ENCODE measurements around the gene GLRX3.

The GLRX3 gene

DNA sequence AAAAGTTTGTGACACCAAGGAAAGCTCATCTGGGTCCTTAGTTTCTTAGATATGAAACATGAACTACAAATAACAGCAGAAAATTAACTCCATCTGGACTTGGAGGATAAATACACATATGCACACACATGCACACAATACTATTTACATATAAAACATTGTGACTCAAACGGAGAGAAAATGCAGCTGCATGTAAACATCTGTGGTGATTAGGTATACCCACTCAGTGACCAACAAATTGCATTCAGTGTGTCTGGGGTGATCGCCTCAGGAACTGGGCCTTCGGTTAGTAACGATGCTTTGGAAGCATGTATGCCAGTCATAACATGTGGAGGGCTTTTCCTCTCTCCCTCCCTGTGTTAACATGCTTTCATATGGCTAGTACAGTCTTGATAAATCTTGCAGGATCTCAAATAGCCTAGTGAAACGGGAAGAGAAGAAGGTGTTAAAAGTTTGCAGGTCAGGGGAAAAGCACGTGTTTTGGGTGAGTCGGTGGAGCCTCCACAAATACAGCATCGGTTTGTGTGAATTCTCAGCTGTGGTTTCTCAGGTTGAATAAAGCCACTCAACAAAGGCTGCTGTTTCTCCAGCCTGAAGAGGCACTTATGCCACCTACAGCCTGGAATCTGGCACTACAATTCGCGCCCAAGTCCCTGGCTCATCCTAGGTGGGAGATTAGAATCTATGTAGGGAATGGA lies 8.7 kb upstream of the GLRX3 start:
- H3K4me3 Mint-ChIP-seq: no peak overlapping the region
- no peak overlapping the region for H3K27ac Mint-ChIP-seq
- peaks cover 5% of the 10 kb centered on the region for H3K27me3 Mint-ChIP-seq
- H3K4me1 Mint-ChIP-seq (ENCODE audit: low read depth): peaks cover 7% of the 10 kb centered on the region
- H3K36me3 Mint-ChIP-seq: no peaks in the 10 kb centered on the region
- H3K9me3 Mint-ChIP-seq (ENCODE audit: low read depth): no peaks in the 10 kb centered on the region

DNA sequence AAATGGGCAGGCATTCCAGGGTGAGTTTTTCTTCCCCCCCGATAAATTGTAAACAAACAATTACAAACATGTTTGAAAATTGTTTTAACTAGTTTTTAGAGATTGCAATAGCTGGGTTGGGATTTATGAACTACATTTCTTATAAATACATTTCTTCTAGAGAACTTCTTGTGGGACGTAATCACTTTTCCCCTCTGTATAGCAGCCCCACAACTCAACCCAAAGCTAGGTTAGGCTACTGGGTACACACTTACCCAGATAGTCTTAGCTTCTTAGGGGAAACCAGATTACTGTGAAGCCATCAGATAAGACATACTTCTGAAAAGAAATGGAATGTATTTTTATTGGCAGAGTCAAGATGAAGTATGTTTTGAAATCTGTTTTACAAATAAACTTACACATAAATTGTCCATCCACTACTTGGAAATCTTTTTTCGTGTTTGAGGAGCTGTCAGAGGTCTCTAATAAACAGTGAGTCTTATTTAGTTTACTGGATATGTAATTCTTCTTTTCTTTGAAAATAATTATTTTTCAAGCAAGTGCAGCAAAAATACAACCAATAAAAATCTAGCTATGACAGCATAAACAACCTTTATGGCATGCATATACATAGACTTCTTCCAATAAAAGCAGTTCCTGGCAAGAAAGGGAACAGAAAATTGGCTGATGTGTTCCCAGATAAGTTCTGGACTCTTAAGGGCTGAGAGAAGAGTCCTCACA lies 8.0 kb upstream of the GLRX3 start:
- Mint-ChIP-seq H3K27ac (no peak overlapping the region), H3K4me3 (no peak overlapping the region), H3K4me1 (ENCODE audit: low read depth) (peaks cover 7% of the 10 kb centered on the region), H3K9me3 (ENCODE audit: low read depth) (no peaks in the 10 kb centered on the region), H3K27me3 (peaks cover 5% of the 10 kb centered on the region), H3K36me3 (no peaks in the 10 kb centered on the region)

DNA sequence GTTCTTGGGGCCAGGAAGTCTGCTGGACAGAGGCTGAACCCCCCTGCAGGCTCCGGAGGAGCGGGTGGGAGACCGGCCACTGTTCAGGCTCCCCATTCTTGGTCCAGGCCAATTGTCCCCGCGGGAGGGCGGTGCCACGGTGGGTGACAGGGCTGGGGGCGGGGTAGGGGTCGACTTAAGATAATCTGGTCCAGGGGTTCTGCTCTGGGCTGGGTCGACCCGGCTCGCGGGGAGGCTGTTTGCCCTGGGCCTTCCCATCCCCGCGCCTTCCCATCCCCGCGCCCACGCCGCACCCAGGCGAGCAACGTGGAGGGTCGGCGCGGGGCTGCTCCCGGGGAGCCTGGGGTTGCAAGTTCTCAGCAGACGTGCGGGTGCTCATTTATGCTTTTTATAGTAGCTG lies 7.3 kb upstream of the GLRX3 start:
- no peak overlapping the region for H3K4me3 Mint-ChIP-seq
- H3K36me3 Mint-ChIP-seq: no peaks in the 10 kb centered on the region
- H3K27me3 Mint-ChIP-seq: peaks cover 5% of the 10 kb centered on the region
- no peaks in the 10 kb centered on the region for H3K9me3 Mint-ChIP-seq (ENCODE audit: low read depth)
- no peak overlapping the region for H3K27ac Mint-ChIP-seq
- peaks cover 7% of the 10 kb centered on the region for H3K4me1 Mint-ChIP-seq (ENCODE audit: low read depth)

DNA sequence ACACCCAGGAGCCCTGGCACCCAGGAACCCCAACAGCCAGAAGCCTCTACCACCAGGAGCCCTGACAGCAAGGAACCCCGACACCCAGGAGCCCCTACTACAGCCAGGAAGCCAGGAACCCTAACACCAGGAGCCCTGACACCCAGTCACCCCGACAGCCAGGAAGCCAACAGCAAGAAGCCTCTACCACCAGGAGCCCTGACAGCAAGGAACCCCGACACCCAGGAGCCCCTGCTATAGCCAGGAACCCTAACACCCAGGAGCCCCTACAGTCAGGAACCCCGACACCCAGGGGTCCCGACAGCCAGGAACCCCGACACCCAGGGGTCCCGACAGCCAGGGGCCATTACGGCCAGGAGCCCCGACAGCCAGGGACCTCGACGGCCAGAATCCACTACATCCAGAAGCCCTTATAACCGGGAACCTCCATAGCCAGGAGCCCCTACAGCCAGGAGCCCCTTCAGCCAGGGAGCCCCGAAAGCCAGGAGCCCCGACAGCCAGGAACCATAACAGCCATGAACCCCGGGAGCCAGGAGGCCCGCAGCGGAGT lies 440 bp upstream of the GLRX3 start:
- no peaks in the 10 kb centered on the region for H3K9me3 Mint-ChIP-seq (ENCODE audit: low read depth)
- H3K4me3 Mint-ChIP-seq: peak overlapping the region; percentile 89
- H3K36me3 Mint-ChIP-seq: peaks cover 5% of the 10 kb centered on the region
- peaks cover 28% of the 10 kb centered on the region for H3K4me1 Mint-ChIP-seq (ENCODE audit: low read depth)
- no peak overlapping the region for H3K27ac Mint-ChIP-seq
- H3K27me3 Mint-ChIP-seq: no peaks in the 10 kb centered on the region

DNA sequence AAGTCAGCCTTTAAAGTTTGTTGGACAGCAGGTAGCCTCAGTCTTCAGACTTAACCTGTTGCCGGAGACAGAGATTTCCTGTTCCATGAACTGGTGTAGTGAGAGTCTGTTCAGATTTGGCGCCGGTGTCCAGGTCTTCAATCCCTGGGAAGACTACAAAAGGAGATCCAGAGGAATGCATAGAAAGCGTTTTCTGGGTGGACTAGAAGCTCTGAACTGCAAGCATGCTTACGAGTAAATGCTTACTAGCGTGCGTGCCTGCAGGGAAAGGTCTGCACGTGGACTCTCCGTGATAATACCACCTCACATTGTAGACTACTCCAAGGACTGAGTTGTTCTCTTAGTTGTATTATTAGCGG lies 878 bp downstream of the GLRX3 start:
- Mint-ChIP-seq H3K9me3 (ENCODE audit: low read depth) (no peaks in the 10 kb centered on the region), H3K4me3 (peak overlapping the region; percentile 93), H3K36me3 (peaks cover 5% of the 10 kb centered on the region), H3K4me1 (ENCODE audit: low read depth) (peaks cover 41% of the 10 kb centered on the region), H3K27ac (peak overlapping the region; percentile 68), H3K27me3 (no peaks in the 10 kb centered on the region)

DNA sequence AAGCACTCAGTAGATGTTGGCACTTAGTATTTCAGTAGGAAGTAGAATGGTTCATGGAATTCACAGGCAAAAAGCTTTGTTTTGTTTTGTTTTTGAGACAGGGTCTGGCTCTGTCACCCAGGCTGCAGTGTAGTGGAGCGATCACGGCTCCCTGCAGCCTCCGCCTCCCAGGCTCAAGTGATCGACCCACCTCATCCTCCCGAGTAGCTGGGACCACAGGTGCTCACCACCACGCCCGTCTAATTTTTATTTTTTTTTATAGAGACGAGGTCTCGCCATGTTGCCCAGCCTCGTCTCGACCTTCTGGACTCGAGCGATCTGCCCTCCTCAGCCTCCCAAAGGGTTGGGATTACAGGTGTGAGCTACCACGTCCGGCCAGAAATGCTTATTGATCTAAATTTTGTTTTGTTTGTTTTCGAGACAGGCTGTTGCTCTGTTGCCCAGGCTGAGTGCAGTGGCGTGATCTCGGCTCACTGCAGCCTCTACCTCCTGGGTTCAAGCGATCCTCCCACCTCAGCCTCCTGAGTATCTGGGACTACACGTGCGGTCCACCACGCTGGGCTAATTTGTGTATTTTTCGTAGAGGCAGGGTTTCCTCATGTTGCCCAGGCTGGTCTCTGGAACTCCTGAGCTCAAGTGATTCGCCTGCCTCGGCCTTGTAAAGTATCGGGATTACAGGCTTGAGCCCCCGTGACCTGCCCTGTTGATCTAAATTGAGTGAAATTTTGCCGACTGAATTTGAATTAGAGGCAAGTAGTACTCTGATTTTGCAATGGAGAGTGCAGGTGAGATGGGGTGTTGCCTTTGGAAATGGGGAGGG lies 1.7 kb downstream of the GLRX3 start:
- no peaks in the 10 kb centered on the region for H3K27me3 Mint-ChIP-seq
- peaks cover 9% of the 10 kb centered on the region for H3K36me3 Mint-ChIP-seq
- H3K4me1 Mint-ChIP-seq (ENCODE audit: low read depth): peaks cover 49% of the 10 kb centered on the region
- no peaks in the 10 kb centered on the region for H3K9me3 Mint-ChIP-seq (ENCODE audit: low read depth)
- peak overlapping the region; percentile 93 for H3K4me3 Mint-ChIP-seq
- H3K27ac Mint-ChIP-seq: peak overlapping the region; percentile 75

DNA sequence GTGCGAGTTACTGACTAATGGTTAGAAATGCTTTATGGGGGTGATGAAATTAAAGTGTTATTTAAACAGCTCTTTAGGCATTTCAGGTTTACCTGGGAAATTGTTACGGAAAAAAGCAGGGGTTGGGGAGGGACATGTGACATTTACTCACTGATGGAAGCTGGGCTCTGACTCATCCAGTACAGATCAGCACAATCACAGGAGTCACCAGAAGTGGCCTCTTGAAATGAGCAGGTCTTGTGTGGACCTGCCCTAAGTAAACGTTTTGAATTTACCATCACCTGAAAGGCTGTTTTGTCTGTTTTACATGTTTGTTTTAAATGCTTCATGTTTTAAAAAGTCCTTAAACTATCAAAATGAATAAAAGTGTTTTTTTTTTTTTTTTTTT lies 2.3 kb downstream of the GLRX3 start:
- Mint-ChIP-seq H3K36me3 (peaks cover 9% of the 10 kb centered on the region), H3K9me3 (ENCODE audit: low read depth) (no peaks in the 10 kb centered on the region), H3K27ac (peak overlapping the region; percentile 75), H3K4me3 (peak overlapping the region; percentile 93), H3K27me3 (no peaks in the 10 kb centered on the region), H3K4me1 (ENCODE audit: low read depth) (peaks cover 53% of the 10 kb centered on the region)

DNA sequence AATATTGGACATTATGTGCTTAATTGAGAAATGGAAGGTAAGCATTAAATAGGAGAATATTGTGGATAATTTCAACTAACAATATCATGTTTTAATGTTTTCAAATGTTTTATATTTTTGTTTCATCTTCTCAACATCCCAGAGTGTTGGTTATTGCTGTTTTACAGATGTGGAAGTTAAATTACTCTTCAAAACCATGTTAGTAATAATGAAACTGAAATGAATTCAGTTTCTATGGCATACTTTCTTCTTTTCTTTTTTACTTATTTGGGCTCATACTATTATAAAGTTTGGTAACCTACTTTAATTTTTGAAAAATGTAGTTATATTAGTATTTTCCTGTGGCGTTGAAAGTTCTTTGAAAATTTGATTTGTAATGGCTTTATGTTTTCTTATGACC lies 4.2 kb downstream of the GLRX3 start:
- Mint-ChIP-seq H3K27ac (peak overlapping the region; percentile 70), H3K36me3 (peaks cover 13% of the 10 kb centered on the region), H3K9me3 (ENCODE audit: low read depth) (no peaks in the 10 kb centered on the region), H3K4me3 (peak overlapping the region; percentile 17), H3K4me1 (ENCODE audit: low read depth) (peaks cover 58% of the 10 kb centered on the region), H3K27me3 (no peaks in the 10 kb centered on the region)

DNA sequence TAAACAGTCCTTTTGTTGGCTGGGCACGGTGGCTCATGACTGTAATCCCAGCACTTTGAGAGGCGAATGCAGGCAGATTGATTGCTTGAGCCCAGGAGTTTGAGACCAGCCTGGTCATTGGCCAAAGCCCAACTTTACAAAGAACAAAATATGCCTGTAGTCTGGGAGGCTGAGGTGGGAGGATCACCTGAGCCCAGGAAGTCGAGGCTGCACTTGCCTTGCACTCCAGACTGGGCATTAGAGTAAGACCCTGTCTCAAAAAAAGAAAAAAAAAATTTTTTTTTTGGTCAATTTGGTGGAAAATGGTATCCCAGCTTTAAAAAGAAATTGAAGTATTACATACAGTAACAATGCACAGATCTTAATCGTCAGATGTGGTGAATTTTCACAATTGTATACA lies 4.8 kb downstream of the GLRX3 start:
- H3K4me1 Mint-ChIP-seq (ENCODE audit: low read depth): peaks cover 60% of the 10 kb centered on the region
- no peaks in the 10 kb centered on the region for H3K27me3 Mint-ChIP-seq
- peaks cover 14% of the 10 kb centered on the region for H3K36me3 Mint-ChIP-seq
- peak overlapping the region; percentile 42 for H3K4me3 Mint-ChIP-seq
- H3K27ac Mint-ChIP-seq: peak overlapping the region; percentile 51
- no peaks in the 10 kb centered on the region for H3K9me3 Mint-ChIP-seq (ENCODE audit: low read depth)

DNA sequence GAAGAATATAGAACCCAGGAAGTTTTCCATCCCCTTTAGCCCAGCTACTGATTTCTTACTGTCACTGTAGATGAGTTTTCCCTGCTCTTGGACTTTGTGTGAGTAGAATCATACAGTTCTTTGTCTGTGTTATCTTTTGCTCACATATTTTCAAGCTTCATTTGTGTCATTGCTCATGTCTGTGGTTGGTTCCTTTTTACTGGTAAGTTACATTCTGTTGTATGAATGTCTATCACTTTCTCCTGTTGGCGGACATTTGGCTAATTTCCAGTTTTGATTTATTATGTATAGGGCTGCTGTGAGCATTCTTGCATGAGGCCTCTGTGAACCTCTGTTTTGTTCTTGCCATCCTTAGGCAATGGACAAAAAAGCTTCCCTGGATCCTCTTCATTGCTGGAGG lies 5.3 kb downstream of the GLRX3 start:
- Mint-ChIP-seq H3K4me3 (peak overlapping the region; percentile 42), H3K9me3 (ENCODE audit: low read depth) (no peaks in the 10 kb centered on the region), H3K36me3 (peaks cover 17% of the 10 kb centered on the region), H3K27me3 (no peaks in the 10 kb centered on the region), H3K4me1 (ENCODE audit: low read depth) (peaks cover 64% of the 10 kb centered on the region), H3K27ac (peak overlapping the region; percentile 51)

DNA sequence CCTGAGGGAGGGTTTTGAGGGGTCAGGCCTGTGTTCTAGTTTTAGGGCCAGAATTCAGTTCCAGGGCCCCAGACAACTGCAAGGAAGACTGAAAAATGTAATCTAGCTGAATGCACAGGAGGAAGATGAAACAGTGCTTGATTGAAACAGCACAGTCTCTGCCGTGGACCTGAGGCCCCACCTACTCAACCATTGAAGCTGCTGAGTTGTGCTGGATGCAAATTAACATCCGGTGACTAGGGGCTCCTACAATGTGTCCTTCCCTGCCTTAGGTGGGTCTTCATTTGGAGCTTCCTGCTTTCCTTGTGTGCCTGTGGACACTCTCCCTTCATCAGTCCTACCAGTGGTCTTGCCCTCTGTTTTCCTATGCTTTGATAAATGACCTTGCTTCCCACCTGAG lies 5.7 kb downstream of the GLRX3 start:
- H3K9me3 Mint-ChIP-seq (ENCODE audit: low read depth): no peaks in the 10 kb centered on the region
- H3K27me3 Mint-ChIP-seq: no peaks in the 10 kb centered on the region
- H3K36me3 Mint-ChIP-seq: peaks cover 17% of the 10 kb centered on the region
- no peak overlapping the region for H3K27ac Mint-ChIP-seq
- H3K4me1 Mint-ChIP-seq (ENCODE audit: low read depth): peaks cover 64% of the 10 kb centered on the region
- peak overlapping the region; percentile 42 for H3K4me3 Mint-ChIP-seq

DNA sequence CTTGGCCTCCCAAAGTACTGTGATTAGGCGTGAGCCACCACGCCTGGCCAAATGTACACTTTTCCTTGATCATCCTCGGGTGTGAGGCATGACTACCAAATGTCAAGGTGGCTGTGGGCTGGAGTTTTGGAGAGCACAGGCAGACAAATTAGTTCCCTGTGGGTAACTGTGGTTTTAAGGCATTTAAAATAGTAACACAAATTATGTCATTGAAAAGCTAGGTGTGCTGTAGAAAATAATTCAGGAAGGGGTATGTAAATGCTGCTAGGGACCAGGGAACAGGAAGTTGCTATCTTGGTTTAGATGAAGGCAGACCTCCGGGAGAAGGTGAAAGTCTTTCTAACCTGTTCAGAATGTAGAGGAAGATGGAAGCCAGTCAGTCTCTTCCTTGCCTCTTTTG lies 9.9 kb downstream of the GLRX3 start:
- Mint-ChIP-seq H3K27ac (peak overlapping the region; percentile 46), H3K4me1 (ENCODE audit: low read depth) (peaks cover 52% of the 10 kb centered on the region), H3K9me3 (ENCODE audit: low read depth) (no peaks in the 10 kb centered on the region), H3K36me3 (peaks cover 25% of the 10 kb centered on the region), H3K27me3 (no peaks in the 10 kb centered on the region), H3K4me3 (no peak overlapping the region)

DNA sequence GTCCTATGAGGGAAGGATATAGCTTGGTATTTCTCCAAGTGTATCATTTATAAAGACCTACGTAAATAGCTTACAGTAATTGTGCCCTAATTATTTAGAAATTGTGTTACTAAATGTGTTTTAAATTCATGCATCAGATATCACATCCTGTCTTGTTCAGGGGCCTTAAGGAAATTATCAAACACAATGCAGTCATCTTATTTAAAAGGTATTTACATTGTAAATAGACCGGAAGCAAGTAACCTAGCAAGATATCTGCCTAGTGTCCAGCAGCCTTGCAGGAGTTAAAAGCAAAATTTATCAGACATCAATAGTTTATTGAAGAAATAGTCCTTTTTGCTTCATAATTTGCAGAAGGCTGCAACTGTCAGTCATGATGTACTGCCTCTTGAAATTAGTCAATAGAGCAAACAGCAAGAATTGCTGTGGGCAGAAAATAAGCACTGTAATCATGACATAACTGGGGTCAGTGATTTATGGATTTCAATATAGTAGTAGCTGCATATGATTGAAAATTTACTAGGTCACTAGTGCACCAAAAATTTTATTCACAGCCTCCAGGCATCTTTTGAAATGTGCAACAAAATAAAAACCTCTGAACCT lies 23.1 kb downstream of the GLRX3 start:
- Mint-ChIP-seq H3K4me1 (ENCODE audit: low read depth) (peaks cover 35% of the 10 kb centered on the region), H3K27me3 (no peaks in the 10 kb centered on the region), H3K9me3 (ENCODE audit: low read depth) (no peaks in the 10 kb centered on the region), H3K27ac (no peak overlapping the region), H3K4me3 (no peak overlapping the region), H3K36me3 (peaks cover 19% of the 10 kb centered on the region)

DNA sequence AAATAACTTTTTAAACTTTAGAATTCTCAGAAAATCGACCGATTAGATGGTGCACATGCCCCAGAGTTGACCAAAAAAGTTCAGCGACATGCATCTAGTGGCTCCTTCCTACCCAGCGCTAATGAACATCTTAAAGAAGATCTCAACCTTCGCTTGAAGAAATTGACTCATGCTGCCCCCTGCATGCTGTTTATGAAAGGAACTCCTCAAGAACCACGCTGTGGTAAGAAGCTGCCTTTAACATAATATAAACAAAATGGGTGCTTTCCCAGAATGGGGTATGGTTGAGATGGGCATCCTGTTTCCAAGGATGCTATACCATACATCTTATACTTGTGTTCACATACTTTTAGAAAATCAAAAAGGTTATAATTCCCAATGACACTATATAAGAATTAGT lies 24.6 kb downstream of the GLRX3 start:
- no peaks in the 10 kb centered on the region for H3K27me3 Mint-ChIP-seq
- H3K4me3 Mint-ChIP-seq: no peak overlapping the region
- H3K27ac Mint-ChIP-seq: no peak overlapping the region
- peaks cover 23% of the 10 kb centered on the region for H3K4me1 Mint-ChIP-seq (ENCODE audit: low read depth)
- H3K36me3 Mint-ChIP-seq: peaks cover 11% of the 10 kb centered on the region
- no peaks in the 10 kb centered on the region for H3K9me3 Mint-ChIP-seq (ENCODE audit: low read depth)

DNA sequence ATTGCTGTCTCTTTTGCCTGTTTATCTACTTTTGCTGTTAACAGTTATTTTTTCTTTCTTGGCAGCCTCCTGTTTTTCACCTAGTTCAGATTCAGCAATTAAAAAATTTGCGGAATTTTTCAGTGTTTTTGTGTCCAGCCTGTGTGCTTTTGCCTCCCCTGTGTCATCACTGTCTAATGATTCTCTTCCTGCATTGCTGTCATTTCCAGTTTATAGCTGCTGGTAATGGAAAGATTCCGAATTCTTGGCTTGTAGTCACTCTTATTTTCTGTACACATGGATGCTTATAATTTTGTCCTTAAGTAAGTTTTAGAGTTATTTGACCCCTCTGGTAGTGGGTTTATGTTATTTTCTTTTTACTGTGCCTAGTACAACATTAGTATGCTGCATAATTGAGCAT lies 25.1 kb downstream of the GLRX3 start:
- H3K27me3 Mint-ChIP-seq: no peaks in the 10 kb centered on the region
- peaks cover 14% of the 10 kb centered on the region for H3K36me3 Mint-ChIP-seq
- H3K27ac Mint-ChIP-seq: no peak overlapping the region
- H3K4me1 Mint-ChIP-seq (ENCODE audit: low read depth): peaks cover 22% of the 10 kb centered on the region
- no peak overlapping the region for H3K4me3 Mint-ChIP-seq
- H3K9me3 Mint-ChIP-seq (ENCODE audit: low read depth): no peaks in the 10 kb centered on the region
